Naive thymus-derived CD4-positive, alpha-beta T cell (primary cell): ENCODE measurements around the gene OR5AU1. TPM values are rescaled to one million over a fixed set of nuclear protein-coding genes. Genes with fewer than 3 reads are reported as not detected.

Source experiments
- ATAC-seq: fragments of 150-1000 bp; cut with Tn5 transposase; 2 replicates; pipeline ENCODE4 v1.10.0; 2021; ENCODE audit warnings: mild to moderate bottlenecking, moderate library complexity
- CTCF ChIA-PET: fragments of 350-600 bp; sonication (Branson Sonifier 250); formaldehyde crosslinking; loops from one replicate; lab custom pipeline; 2021; ENCODE audit warnings: antibody characterized with exemption; lab: Charles Lee
- POLR2A ChIA-PET: fragments of 350-600 bp; sonication (Branson Sonifier 250); formaldehyde crosslinking; loops from one replicate; lab custom pipeline; 2021; ENCODE audit warnings: antibody characterized with exemption, inconsistent platforms; lab: Charles Lee
- DNase-seq, 9 donors: peaks; one replicate each; pipeline versions ENCODE4 v3.0.0 to v3.0.0-alpha.2; 2020 to 2022; ENCODE audit warnings: mixed read lengths in 1 of 9
- H3K27ac ChIP-seq: one replicate; pipeline ENCODE4 v1.7.0; 2013; ENCODE audit warnings: mild to moderate bottlenecking, low read depth, low read length, moderate library complexity
- H3K27me3 ChIP-seq, 2 donors: one replicate each; pipeline ENCODE4 v1.7.0; 2013; ENCODE audit warnings: low read length in 2 of 2, mild to moderate bottlenecking in 2 of 2, moderate library complexity in 2 of 2; ENCODE audit not compliant: control insufficient read depth in 2 of 2, insufficient read depth in 2 of 2
- H3K36me3 ChIP-seq, 3 experiments: 1 replicate in 2 of 3; 2 replicates in 1 of 3; pipeline ENCODE4 v1.7.0; 2013; ENCODE audit warnings: low read length in 3 of 3, mild to moderate bottlenecking in 3 of 3, moderate library complexity in 1 of 3; ENCODE audit not compliant: insufficient read depth in 3 of 3, control insufficient read depth in 2 of 3
- H3K4me1 ChIP-seq, 2 donors: one replicate each; pipeline ENCODE4 v1.7.0; 2013; ENCODE audit warnings: low read length in 2 of 2, mild to moderate bottlenecking in 2 of 2, moderate library complexity in 1 of 2; ENCODE audit not compliant: control insufficient read depth in 2 of 2, insufficient read depth in 2 of 2
- H3K4me3 ChIP-seq: 2 replicates; pipeline ENCODE4 v1.7.0; 2013; ENCODE audit warnings: mild to moderate bottlenecking, low read length
- H3K9me3 ChIP-seq, 3 experiments: 1 replicate in 2 of 3; 2 replicates in 1 of 3; pipeline ENCODE4 v1.7.0; 2013; ENCODE audit warnings: low read length in 3 of 3; ENCODE audit not compliant: control insufficient read depth in 2 of 3
- H3K27ac Mint-ChIP-seq, 9 donors: one replicate each; pipeline ENCODE4 v1.8.0; 2020 to 2022; ENCODE audit warnings: mixed read lengths in 9 of 9, mild to moderate bottlenecking in 8 of 9, moderate library complexity in 5 of 9, inconsistent platforms in 2 of 9
- H3K27me3 Mint-ChIP-seq, 5 donors: one replicate each; pipeline ENCODE4 v1.8.0; 2021 to 2022; ENCODE audit warnings: mixed read lengths in 5 of 5, mild to moderate bottlenecking in 1 of 5
- H3K36me3 Mint-ChIP-seq, 5 donors: one replicate each; pipeline ENCODE4 v1.8.0; 2020 to 2022; ENCODE audit warnings: mixed read lengths in 5 of 5, mild to moderate bottlenecking in 3 of 5, inconsistent platforms in 1 of 5
- H3K4me1 Mint-ChIP-seq, 7 donors: one replicate each; pipeline ENCODE4 v1.8.0; 2020 to 2022; ENCODE audit warnings: mixed read lengths in 7 of 7, mild to moderate bottlenecking in 3 of 7, inconsistent platforms in 1 of 7
- H3K4me3 Mint-ChIP-seq, 10 donors: one replicate each; pipeline ENCODE4 v1.8.0; 2020 to 2022; ENCODE audit warnings: mild to moderate bottlenecking in 10 of 10, mixed read lengths in 10 of 10, moderate library complexity in 6 of 10, inconsistent platforms in 2 of 10
- H3K9me3 Mint-ChIP-seq, 11 donors: one replicate each; pipeline ENCODE4 v1.8.0; 2020 to 2022; ENCODE audit warnings: mixed read lengths in 11 of 11, mild to moderate bottlenecking in 4 of 11, inconsistent platforms in 1 of 11, moderate library complexity in 1 of 11
- intact Hi-C, 2 donors: fragments of 100-400 bp; cut with micrococcal nuclease; formaldehyde crosslinking; loops; one replicate each; pipeline ENCODE4 v1.15.1; 2023
- polyA plus RNA-seq, 2 donors: library from polyadenylated mRNA; unstranded; fragments of 300-500 nt; fragmentation: Illumina TruSeq; gene quantifications; one replicate each; pipeline ENCODE4 v1.2.3, GENCODE V29; 2021
- total RNA-seq, 6 experiments: library from RNA in 5 of 6; stranded (reverse) in 5 of 6; gene quantifications; 1 replicate in 5 of 6; 2 replicates in 1 of 6; pipeline ENCODE4 v1.2.3 and lab custom pipeline; 2021 to 2026

Gene OR5AU1
- total RNA-seq (not detected), polyA plus RNA-seq (not detected), total RNA-seq (lab: John Stamatoyannopoulos, UW) (not detected)

- CTCF ChIA-PET: interaction anchor here (0.7 kb wide), 1 partner anchor 35 kb away, joined by 3 read pairs; no protein-coding TSS in a partner anchor
- DNase-seq (no peak), ATAC-seq (no peak)
- Mint-ChIP-seq H3K4me3 (no peak within 1 kb of the TSS), H3K9me3 (peaks cover 0 to 2% (median 0%) of the 10 kb centered on the region in 11 donors), H3K27me3 (peaks cover 10 to 45% (median 33%) of the 10 kb centered on the region in 5 donors), H3K36me3 (peaks cover 0 to 6% (median 0%) of the 10 kb centered on the region in 5 donors), H3K27ac (no peak within 1 kb of the TSS), H3K4me1 (peaks cover 0 to 5% (median 0%) of the 10 kb centered on the region in 7 donors)
- no peaks in the 10 kb centered on the region for H3K27me3 ChIP-seq
- H3K27ac ChIP-seq: no peak within 1 kb of the TSS
- intact Hi-C loops: no loop called here
- H3K4me1 ChIP-seq: no peaks in the 10 kb centered on the region
- POLR2A ChIA-PET: interaction anchor here (0.6 kb wide), 1 partner anchor 371 kb away, joined by 3 read pairs; no protein-coding TSS in a partner anchor
- no peaks in the 10 kb centered on the region for H3K9me3 ChIP-seq
- no peak within 1 kb of the TSS for H3K4me3 ChIP-seq
- H3K36me3 ChIP-seq: no peaks in the 10 kb centered on the region
Observed at GRCh38 chr14:21155963-21156362, at the start of gene OR5AU1. Gene OR5AU1, minus strand, starts transcription at chr14:21156063. Its CDS starts 191 bp downstream, at chr14:21155872.

- intact Hi-C loops: no loop called here
- H3K9me3 Mint-ChIP-seq: no peaks in the 10 kb centered on the region
- CTCF ChIA-PET: no interaction called here
- H3K4me1 Mint-ChIP-seq: peaks cover 7 to 54% (median 23%) of the 10 kb centered on the region in 7 donors
- H3K27ac Mint-ChIP-seq: peak overlapping the region in 3 of 9 donors; percentile 23 to 48 (median 23)
- no peak overlapping the region for H3K27ac ChIP-seq
- H3K9me3 ChIP-seq: no peaks in the 10 kb centered on the region
- POLR2A ChIA-PET: no interaction called here
- H3K36me3 ChIP-seq: peaks cover 12 to 30% (median 15%) of the 10 kb centered on the region in 3 experiments
- DNase-seq (no peak), ATAC-seq (no peak)
- H3K36me3 Mint-ChIP-seq: peaks cover 3 to 50% (median 27%) of the 10 kb centered on the region in 5 donors
- H3K27me3 ChIP-seq: no peaks in the 10 kb centered on the region
- no peaks in the 10 kb centered on the region for H3K4me1 ChIP-seq
- H3K4me3 ChIP-seq: no peak overlapping the region
- H3K27me3 Mint-ChIP-seq: no peaks in the 10 kb centered on the region
- H3K4me3 Mint-ChIP-seq: no peak overlapping the region
Observed at GRCh38 chr14:21205026-21205677, 49.3 kb upstream of the OR5AU1 start.

- DNase-seq: no peak
Observed at GRCh38 chr14:21204167-21205025, 48.5 kb upstream of the OR5AU1 start.

GRCh38 chr14:21203470-21204166 lies 47.8 kb upstream of the OR5AU1 start:
- peaks cover 3 to 39% (median 17%) of the 10 kb centered on the region in 5 donors for H3K36me3 Mint-ChIP-seq
- CTCF ChIA-PET: no interaction called here
- intact Hi-C loops: no loop called here

More at GRCh38 chr14:21204167-21205025, 48.5 kb upstream of the OR5AU1 start:
- Mint-ChIP-seq H3K4me1 (peaks cover 7 to 50% (median 23%) of the 10 kb centered on the region in 7 donors), H3K4me3 (no peak overlapping the region), H3K27me3 (no peaks in the 10 kb centered on the region), H3K27ac (peak overlapping the region in 5 of 9 donors; percentile 18 to 76 (median 33)), H3K36me3 (peaks cover 3 to 43% (median 20%) of the 10 kb centered on the region in 5 donors), H3K9me3 (no peaks in the 10 kb centered on the region)
- Histone ChIP-seq H3K4me1 (no peaks in the 10 kb centered on the region), H3K36me3 (peaks cover 5 to 22% (median 8%) of the 10 kb centered on the region in 3 experiments), H3K4me3 (no peak overlapping the region), H3K9me3 (no peaks in the 10 kb centered on the region), H3K27me3 (no peaks in the 10 kb centered on the region), H3K27ac (no peak overlapping the region)
- ATAC-seq: no peak
- intact Hi-C loops: no loop called here
- CTCF ChIA-PET: no interaction called here
- POLR2A ChIA-PET: interaction anchor here (1.0 to 3.4 kb wide), 2 partner anchors 8 to 12 kb away, joined by 3 to 11 read pairs; no protein-coding TSS in a partner anchor

GRCh38 chr14:21202463-21203358 lies 46.8 kb upstream of the OR5AU1 start:
- Mint-ChIP-seq H3K36me3 (peaks cover 3 to 31% (median 11%) of the 10 kb centered on the region in 5 donors), H3K4me1 (peaks cover 7 to 45% (median 25%) of the 10 kb centered on the region in 7 donors), H3K27ac (peak overlapping the region in 7 of 9 donors; percentile 1 to 66 (median 39)), H3K9me3 (peaks cover 0 to 3% (median 0%) of the 10 kb centered on the region in 11 donors), H3K27me3 (no peaks in the 10 kb centered on the region), H3K4me3 (no peak overlapping the region)
- ATAC-seq: no peak
- no peak for DNase-seq
- Histone ChIP-seq H3K36me3 (peaks cover 0 to 6% (median 0%) of the 10 kb centered on the region in 3 experiments), H3K4me1 (no peaks in the 10 kb centered on the region), H3K4me3 (no peak overlapping the region), H3K27me3 (no peaks in the 10 kb centered on the region), H3K27ac (no peak overlapping the region), H3K9me3 (no peaks in the 10 kb centered on the region)
- intact Hi-C loops: no loop called here
- POLR2A ChIA-PET: interaction anchor here (0.5 to 3.4 kb wide), 5 partner anchors 10 to 182 kb away, joined by 3 to 11 read pairs (median 5); no protein-coding TSS in a partner anchor
- CTCF ChIA-PET: no interaction called here

More at GRCh38 chr14:21203470-21204166, 47.8 kb upstream of the OR5AU1 start:
- DNase-seq (no peak), ATAC-seq (no peak)
- Mint-ChIP-seq H3K27ac (peak overlapping the region in 8 of 9 donors; percentile 2 to 76 (median 31)), H3K4me1 (peaks cover 7 to 50% (median 23%) of the 10 kb centered on the region in 7 donors), H3K27me3 (no peaks in the 10 kb centered on the region), H3K9me3 (no peaks in the 10 kb centered on the region), H3K4me3 (no peak overlapping the region)
- POLR2A ChIA-PET: interaction anchor here (1.0 to 3.4 kb wide), 3 partner anchors 9 to 11 kb away, joined by 3 to 11 read pairs (median 5); no protein-coding TSS in a partner anchor
- Histone ChIP-seq H3K4me1 (no peaks in the 10 kb centered on the region), H3K36me3 (peaks cover 2 to 14% (median 6%) of the 10 kb centered on the region in 3 experiments), H3K27me3 (no peaks in the 10 kb centered on the region), H3K9me3 (no peaks in the 10 kb centered on the region), H3K4me3 (no peak overlapping the region), H3K27ac (no peak overlapping the region)
